PC-9 (cell line): ENCODE results near the gene PTPDC1.

ENCODE experiments used
- EZH2 ChIP-seq: fragments of 200-600 bp; sonication (generic); IDR thresholded peaks from 2 replicates; pipeline ENCODE4 v1.8.0; 2017; ENCODE audit warnings: antibody characterized with exemption, low read depth
- TF ChIP-seq, protein P1 (sequence below): fragments of 200-600 bp; sonication (generic); conservative IDR thresholded peaks from 2 replicates; pipeline ENCODE4 v1.6.1; 2017; ENCODE audit warnings: mixed run types, antibody characterized with exemption, mild to moderate bottlenecking, moderate library complexity

DNA sequence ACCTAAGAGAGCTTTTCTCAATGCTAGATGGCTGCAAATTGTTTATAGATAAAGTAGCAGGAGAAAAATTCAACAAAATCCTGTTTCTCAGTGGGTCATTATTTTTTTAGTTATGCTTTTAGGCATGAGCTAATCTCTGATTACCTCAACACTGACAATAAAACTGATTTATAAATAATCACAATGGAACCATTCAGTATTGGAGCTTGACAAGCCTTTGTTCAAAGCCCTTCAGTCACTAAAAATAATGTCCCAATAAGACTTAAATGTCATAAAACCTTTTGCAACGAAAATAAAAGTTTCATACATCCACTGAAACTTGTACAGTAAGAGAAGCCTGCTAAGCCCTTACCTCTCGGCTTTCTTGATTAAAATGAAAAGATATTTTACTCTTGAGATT lies 27.2 kb downstream of the PTPDC1 start:
- TF ChIP-seq, protein P1, sequence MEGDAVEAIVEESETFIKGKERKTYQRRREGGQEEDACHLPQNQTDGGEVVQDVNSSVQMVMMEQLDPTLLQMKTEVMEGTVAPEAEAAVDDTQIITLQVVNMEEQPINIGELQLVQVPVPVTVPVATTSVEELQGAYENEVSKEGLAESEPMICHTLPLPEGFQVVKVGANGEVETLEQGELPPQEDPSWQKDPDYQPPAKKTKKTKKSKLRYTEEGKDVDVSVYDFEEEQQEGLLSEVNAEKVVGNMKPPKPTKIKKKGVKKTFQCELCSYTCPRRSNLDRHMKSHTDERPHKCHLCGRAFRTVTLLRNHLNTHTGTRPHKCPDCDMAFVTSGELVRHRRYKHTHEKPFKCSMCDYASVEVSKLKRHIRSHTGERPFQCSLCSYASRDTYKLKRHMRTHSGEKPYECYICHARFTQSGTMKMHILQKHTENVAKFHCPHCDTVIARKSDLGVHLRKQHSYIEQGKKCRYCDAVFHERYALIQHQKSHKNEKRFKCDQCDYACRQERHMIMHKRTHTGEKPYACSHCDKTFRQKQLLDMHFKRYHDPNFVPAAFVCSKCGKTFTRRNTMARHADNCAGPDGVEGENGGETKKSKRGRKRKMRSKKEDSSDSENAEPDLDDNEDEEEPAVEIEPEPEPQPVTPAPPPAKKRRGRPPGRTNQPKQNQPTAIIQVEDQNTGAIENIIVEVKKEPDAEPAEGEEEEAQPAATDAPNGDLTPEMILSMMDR = no peak
- TF ChIP-seq EZH2 = no peak
